GM12878 (cell line): Measurements from ENCODE around the gene CARHSP1. TPM values are rescaled to one million over a fixed set of nuclear protein-coding genes. Genes with fewer than 3 reads are reported as not detected.

Experiments
- ATAC-seq: fragments of 200-7000 bp; cut with Tn5 transposase; 3 replicates; pipeline ENCODE4 v1.9.1; 2020; ENCODE audit warnings: mild to moderate bottlenecking, moderate library complexity
- BruUV-seq: library from RNA; stranded (reverse); fragments of 400-500 nt; replicated peaks from 2 replicates; lab custom pipeline; 2021; lab: Mats Ljungman, UMichigan
- CTCF ChIA-PET: fragments of 300-600 bp; sonication (Branson Sonifier 250); formaldehyde crosslinking; extraction: SDS; loops from one replicate; lab custom pipeline; 2021; ENCODE audit warnings: inconsistent platforms; lab: Yijun Ruan, JAX
- POLR2A ChIA-PET: fragments of 350-600 bp; formaldehyde crosslinking; extraction: SDS; loops from one replicate; lab custom pipeline; 2021; ENCODE audit warnings: inconsistent platforms; lab: Charles Lee
- RAD21 ChIA-PET: fragments of 300-600 bp; sonication (Branson Sonifier 250); formaldehyde crosslinking; loops from one replicate; lab custom pipeline; 2023; ENCODE audit warnings: antibody characterized with exemption; ENCODE audit not compliant: unreplicated experiment; lab: Charles Lee
- SMC1A ChIA-PET: fragments of 300-600 bp; sonication (Branson Sonifier 250); formaldehyde crosslinking; loops from one replicate; lab custom pipeline; 2023; ENCODE audit not compliant: unreplicated experiment, uncharacterized antibody; lab: Charles Lee
- DNase-seq: peaks from one replicate; pipeline ENCODE4 v3.0.0-alpha.2; 2011; ENCODE audit warnings: low read depth, low spot score
- FAIRE-seq: peaks from 3 replicates; lab custom pipeline; 2011; peaks lifted over from hg19 to GRCh38; lab: Jason Lieb, UNC
- H2AFZ ChIP-seq: 2 replicates; pipeline ENCODE4 v1.6.0; 2011; ENCODE audit warnings: low read depth, low read length, control low read depth; ENCODE audit not compliant: control insufficient read depth
- H3K27ac ChIP-seq: 2 replicates; pipeline ENCODE4 v1.5.1; 2011; ENCODE audit warnings: control low read depth; ENCODE audit not compliant: control insufficient read depth, insufficient read depth
- H3K27me3 ChIP-seq, 2 experiments: replicated peaks in 1 of 2; 2 replicates each; pipeline versions ENCODE4 v1.6.0 to v1.6.1; 2011; ENCODE audit warnings: low read length in 1 of 2; ENCODE audit not compliant: control insufficient read depth in 2 of 2, insufficient read depth in 2 of 2
- H3K36me3 ChIP-seq, 2 experiments: 2 replicates each; pipeline ENCODE4 v1.5.1; 2011; ENCODE audit warnings: low read length in 1 of 2; ENCODE audit not compliant: control insufficient read depth in 2 of 2, insufficient read depth in 2 of 2
- H3K4me1 ChIP-seq: 2 replicates; pipeline ENCODE4 v1.6.1; 2011; ENCODE audit warnings: mild to moderate bottlenecking, low read length, moderate library complexity, mixed read lengths; ENCODE audit not compliant: control insufficient read depth, insufficient read depth
- H3K4me2 ChIP-seq: 2 replicates; pipeline ENCODE4 v1.6.0; 2011; ENCODE audit warnings: control low read depth; ENCODE audit not compliant: control insufficient read depth, insufficient read depth
- H3K4me3 ChIP-seq: fragments of 200-600 bp; sonication (generic); 2 replicates; pipeline ENCODE4 v1.5.1; 2016
- H3K79me2 ChIP-seq: 2 replicates; pipeline ENCODE4 v1.6.0; 2011; ENCODE audit warnings: low read length; ENCODE audit not compliant: control insufficient read depth, insufficient read depth
- H3K9ac ChIP-seq: 2 replicates; pipeline ENCODE4 v1.8.0; 2011; ENCODE audit warnings: low read length, control low read depth, mixed read lengths; ENCODE audit not compliant: control insufficient read depth, insufficient read depth
- H3K9me3 ChIP-seq: replicated peaks from 3 replicates; pipeline ENCODE4 v1.5.1; 2011; ENCODE audit warnings: mild to moderate bottlenecking, low read length; ENCODE audit not compliant: control insufficient read depth, insufficient read depth
- H4K20me1 ChIP-seq: 2 replicates; pipeline ENCODE4 v1.6.0; 2011; ENCODE audit not compliant: control insufficient read depth, insufficient read depth
- ATF7 ChIP-seq: fragments of 450-650 bp; IDR thresholded peaks from 2 replicates; pipeline ENCODE4 v1.6.1; 2016; ENCODE audit warnings: low read depth, mild to moderate bottlenecking
- BCL11A ChIP-seq: IDR thresholded peaks from 2 replicates; pipeline ENCODE4 v1.6.1; 2011; ENCODE audit warnings: low read depth, low read length
- CTCF ChIP-seq, 3 experiments: IDR thresholded peaks in 2 of 3; conservative IDR thresholded peaks in 1 of 3; 2 replicates each; pipeline ENCODE4 v1.5.1; 2011; ENCODE audit warnings: low read depth in 3 of 3, low read length in 3 of 3, mild to moderate bottlenecking in 3 of 3, control low read depth in 2 of 3, moderate library complexity in 2 of 3, inconsistent platforms in 1 of 3, mixed read lengths in 1 of 3; ENCODE audit not compliant: control insufficient read depth in 2 of 3, insufficient read depth in 1 of 3; ENCODE audit errors: extremely low read depth in 1 of 3
- FOS ChIP-seq: IDR thresholded peaks from 3 replicates; pipeline ENCODE4 v1.6.1; 2011; ENCODE audit warnings: borderline replicate concordance; ENCODE audit not compliant: insufficient read length; ENCODE audit errors: extremely low read depth
- HCFC1 ChIP-seq: fragments of 150-350 bp; IDR thresholded peaks from 2 replicates; pipeline ENCODE4 v1.6.1; 2014; ENCODE audit warnings: low read length
- IKZF1 ChIP-seq: fragments of 450-650 bp; conservative IDR thresholded peaks from 2 replicates; pipeline ENCODE4 v1.6.1; 2017; ENCODE audit warnings: antibody characterized with exemption, mild to moderate bottlenecking
- IKZF2 ChIP-seq, 2 experiments: fragments of 450-650 bp; IDR thresholded peaks; 2 replicates each; pipeline ENCODE4 v1.6.1; 2017; ENCODE audit warnings: mild to moderate bottlenecking in 2 of 2, moderate library complexity in 2 of 2
- KDM1A ChIP-seq: fragments of 200-600 bp; sonication (generic); IDR thresholded peaks from 2 replicates; pipeline ENCODE4 v1.6.1; 2016; ENCODE audit warnings: borderline replicate concordance
- MAX ChIP-seq: IDR thresholded peaks from 2 replicates; pipeline ENCODE4 v1.6.1; 2012; ENCODE audit warnings: low read depth, low read length, improper control_type of control experiment
- POLR2A ChIP-seq: IDR thresholded peaks from 2 replicates; pipeline ENCODE4 v1.6.1; 2011; ENCODE audit warnings: low read depth, mild to moderate bottlenecking, low read length
- POLR2AphosphoS2 ChIP-seq: IDR thresholded peaks from 2 replicates; pipeline ENCODE4 v1.6.1; 2011; ENCODE audit warnings: low read depth, mild to moderate bottlenecking, low read length, improper control_type of control experiment, moderate library complexity
- SMC3 ChIP-seq: IDR thresholded peaks from 2 replicates; pipeline ENCODE4 v1.6.1; 2011; ENCODE audit warnings: low read length, improper control_type of control experiment, borderline replicate concordance
- WGBS: methylation state at CpG from one replicate; pipeline ENCODE4 v1.1.6; 2016; ENCODE audit warnings: low lambda C conversion rate; ENCODE audit not compliant: insufficient replicate concordance, insufficient coverage; ENCODE audit errors: missing lambda C conversion rate; 5-methylcytosine and 5-hydroxymethylcytosine counted together
- in situ Hi-C: fragments of 300-500 bp; cut with MboI; formaldehyde crosslinking; loops from 9 replicates; pipeline ENCODE4 v1.14.3; 2018; ENCODE audit warnings: mixed read lengths
- intact Hi-C: fragments of 100-400 bp; cut with micrococcal nuclease; formaldehyde crosslinking; loops from one replicate; pipeline ENCODE4 v1.14.2; 2022; ENCODE audit not compliant: unreplicated experiment
- polyA plus RNA-seq, 11 experiments: library from polyadenylated mRNA; depleted of rRNA in 4 of 11; unstranded in 6 of 11; stranded (reverse) in 5 of 11; fragments of >200 nt; fragmentation: Nextera tagmentation in 4 of 11; fragmentation: Illumina TruSeq in 1 of 11; extraction: Ambion mirVana in 4 of 11; extraction: Trizol in 1 of 11; gene quantifications; 1 replicate in 1 of 11; 2 replicates in 10 of 11; pipeline versions ENCODE4 v1.2.1 to v1.2.3, GENCODE V29; 2011 to 2016; ENCODE audit warnings: inconsistent platforms in 2 of 11, missing spikeins in 2 of 11, low read depth in 1 of 11
- total RNA-seq, 4 experiments: library from RNA; depleted of rRNA in 3 of 4; stranded (reverse); fragments of >200 nt in 3 of 4; fragmentation: Illumina TruSeq in 1 of 4; extraction: Trizol in 1 of 4; gene quantifications; 2 replicates each; pipeline versions ENCODE4 v1.2.1 to v1.2.3, GENCODE V29; 2013 to 2021

CARHSP1 gene
- total and polyA plus RNA-seq, 10 of the 15 experiments (the other 5 are each of a cell fraction or from before 2014, with no cell fraction given), result 5.5 to 112 (median 67.0) TPM

GRCh38 chr16:8865145-8865882 is 3.5 kb downstream of the CARHSP1 start:
- Histone ChIP-seq H4K20me1 (peaks cover 4% of the 10 kb centered on the region; the same call in 1 of the 2 replicates), H3K9ac (no peak overlapping the region), H3K27me3 (no peaks in the 10 kb centered on the region), H3K79me2 (peaks cover 69% of the 10 kb centered on the region), H3K4me1 (peaks cover 15% of the 10 kb centered on the region), H3K27ac (no peak overlapping the region), H3K4me2 (peak overlapping the region; percentile 25; the same call in 1 of the 2 replicates), H3K9me3 (no peaks in the 10 kb centered on the region; the same call in 2 of the 3 replicates), H3K36me3 (peaks cover 5 to 13% of the 10 kb centered on the region in 2 experiments; a peak in 2 of 4 replicates), H2AFZ (no peak overlapping the region), H3K4me3 (no peak overlapping the region)
- WGBS, result 93% methylated on average over 14 of the region's 14 CpGs
- RAD21 ChIA-PET, result interaction anchor here (1.4 kb wide), 1 partner anchor 26 kb away, joined by 4 read pairs; no protein-coding TSS in a partner anchor
- TF ChIP-seq HCFC1, result no peak
- TF ChIP-seq POLR2A, result peak; percentile 44
- no peak for DNase-seq
- BruUV-seq, result TSS peak; percentile 42
- CTCF ChIA-PET, result interaction anchor here (1.6 kb wide), 2 partner anchors 8 to 15 kb away, joined by 5 to 6 read pairs; no protein-coding TSS in a partner anchor
- SMC1A ChIA-PET, result interaction anchor here (0.8 to 1.0 kb wide), 2 partner anchors 16 to 49 kb away, joined by 3 read pairs; partner anchors contain the start of gene LITAFD
- no peak for ATAC-seq
- in situ Hi-C loops, result no loop called here
- intact Hi-C loops, result no loop called here
- POLR2A ChIA-PET, result interaction anchor here (0.6 kb wide), 1 partner anchor 9 kb away, joined by 7 read pairs; no protein-coding TSS in a partner anchor
- FAIRE-seq, result no peak

- H3K27ac ChIP-seq, result no peak overlapping the region
Measured at GRCh38 chr16:8864480-8865110, 4.2 kb downstream of the CARHSP1 start.

More at GRCh38 chr16:8864480-8865110, 4.2 kb downstream of the CARHSP1 start:
- Histone ChIP-seq H3K79me2 (peaks cover 73% of the 10 kb centered on the region), H2AFZ (no peak overlapping the region), H4K20me1 (peaks cover 8% of the 10 kb centered on the region), H3K4me2 (no peak overlapping the region; the same call in 1 of the 2 replicates), H3K9me3 (no peaks in the 10 kb centered on the region; the same call in 2 of the 3 replicates), H3K27me3 (no peaks in the 10 kb centered on the region)
- ATAC-seq (no peak), DNase-seq (no peak)
- CTCF ChIA-PET, result interaction anchor here (1.6 kb wide), 2 partner anchors 9 to 16 kb away, joined by 5 to 6 read pairs; no protein-coding TSS in a partner anchor
- BruUV-seq, result no TSS peak
- intact Hi-C loops, result no loop called here
- WGBS, result 66% methylated on average over 13 of the region's 13 CpGs
- RAD21 ChIA-PET, result interaction anchor here (1.4 to 1.6 kb wide), 2 partner anchors 16 to 27 kb away, joined by 4 read pairs; no protein-coding TSS in a partner anchor
- TF ChIP-seq IKZF2 (IDR thresholded peaks at IDR 0.05) (no peak), BCL11A (no peak), FOS (no peak), MAX (no peak), IKZF1 (no peak), POLR2AphosphoS2 (no peak), ATF7 (no peak), KDM1A (no peak), CTCF (IDR thresholded peaks at IDR 0.05 in 2 of 3, conservative IDR thresholded peaks at IDR 0.05 in 1 of 3; ENCODE audit: control insufficient read depth in 2 of 3, extremely low read depth in 1 of 3, insufficient read depth in 1 of 3, low read depth in 3 of 3, low read length in 3 of 3) (no peak), SMC3 (no peak)
- TF ChIP-seq, all 136 proteins: peak for 0
- Histone ChIP-seq H3K36me3 (peaks cover 5 to 13% of the 10 kb centered on the region in 2 experiments; a peak in 2 of 4 replicates), H3K9ac (no peak overlapping the region), H3K4me1 (peaks cover 8% of the 10 kb centered on the region), H3K4me3 (no peak overlapping the region)
- no peak for FAIRE-seq
- SMC1A ChIA-PET, result interaction anchor here (0.8 kb wide), 1 partner anchor 17 kb away, joined by 3 read pairs; the partner anchor contains the start of gene LITAFD
- POLR2A ChIA-PET, result interaction anchor here (0.6 to 0.8 kb wide), 2 partner anchors 8 to 78 kb away, joined by 3 to 7 read pairs; no protein-coding TSS in a partner anchor
- in situ Hi-C loops, result no loop called here
